Inflammatory macrophage (primary cell): ENCODE data around the gene IL1RL2.

ENCODE experiments used
- DNase-seq, 2 donors: peaks; one replicate each; pipeline ENCODE4 v3.0.0-alpha.2; 2020 to 2022

The IL1RL2 gene

DNA sequence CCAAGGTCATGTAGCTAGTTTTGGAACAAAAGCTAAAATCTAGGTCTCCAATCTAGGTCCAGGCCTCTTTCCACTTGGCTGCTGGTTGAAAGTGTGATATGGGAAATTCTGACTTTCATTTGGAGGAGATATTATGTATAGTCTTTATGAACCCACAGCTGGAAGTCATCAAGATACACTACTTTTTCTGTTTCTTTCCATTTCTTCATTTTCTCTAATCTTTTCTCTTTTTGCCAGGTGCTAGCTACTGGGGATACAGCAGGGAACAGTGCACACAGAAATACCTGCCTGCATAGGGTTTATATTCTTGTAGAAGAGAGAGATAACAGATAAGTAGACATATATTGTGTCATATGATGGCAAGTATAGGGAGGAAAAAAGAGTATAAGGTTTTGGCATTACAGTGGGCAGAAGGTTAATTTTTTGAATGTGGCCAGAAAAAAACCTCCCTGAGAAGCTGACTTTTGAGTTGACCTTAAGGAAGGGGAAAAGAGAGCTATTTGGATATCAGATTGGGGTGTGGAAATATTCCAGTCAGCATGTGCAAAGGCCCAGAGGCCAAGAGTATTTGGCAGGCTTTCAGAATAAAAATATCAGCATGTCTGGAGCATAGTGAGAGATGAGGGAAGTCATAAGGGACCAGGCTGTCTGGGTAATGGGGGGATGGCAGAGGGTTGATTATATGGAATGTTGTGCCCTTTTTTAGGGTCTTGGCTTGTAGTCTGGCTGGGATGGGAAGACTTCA, 28.6 kb upstream of the IL1RL2 start:
- DNase-seq: no peak

- DNase-seq: peak; percentile 48 to 72
These were observed 27.5 kb upstream of the IL1RL2 start for GRCh38 chr2:102159295-102159694.

- peak; percentile 15 to 19 for DNase-seq
These were observed 20.5 kb upstream of the IL1RL2 start for GRCh38 chr2:102166189-102166845.

GRCh38 chr2:102168026-102168771, 18.6 kb upstream of the IL1RL2 start:
- no peak for DNase-seq

DNA sequence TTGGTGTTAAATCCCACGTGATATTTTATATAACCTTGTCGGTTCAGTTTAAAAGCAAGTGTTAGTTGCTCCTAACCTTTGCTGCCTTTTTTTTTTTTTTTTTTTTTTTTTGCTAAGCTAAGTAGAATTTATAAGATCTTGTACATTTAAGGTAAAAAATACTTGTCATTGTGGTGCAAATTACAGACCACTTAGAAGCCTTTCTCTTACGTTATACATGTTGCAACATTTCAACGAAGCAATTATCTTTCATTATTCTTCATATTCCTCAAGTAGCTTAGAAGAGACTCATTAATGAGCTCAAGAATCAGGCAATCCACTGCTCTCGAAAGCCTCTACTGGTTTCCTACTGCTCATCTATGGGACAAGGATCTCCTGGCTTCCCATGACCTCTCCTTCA, 14.9 kb upstream of the IL1RL2 start:
- DNase-seq: no peak

DNA sequence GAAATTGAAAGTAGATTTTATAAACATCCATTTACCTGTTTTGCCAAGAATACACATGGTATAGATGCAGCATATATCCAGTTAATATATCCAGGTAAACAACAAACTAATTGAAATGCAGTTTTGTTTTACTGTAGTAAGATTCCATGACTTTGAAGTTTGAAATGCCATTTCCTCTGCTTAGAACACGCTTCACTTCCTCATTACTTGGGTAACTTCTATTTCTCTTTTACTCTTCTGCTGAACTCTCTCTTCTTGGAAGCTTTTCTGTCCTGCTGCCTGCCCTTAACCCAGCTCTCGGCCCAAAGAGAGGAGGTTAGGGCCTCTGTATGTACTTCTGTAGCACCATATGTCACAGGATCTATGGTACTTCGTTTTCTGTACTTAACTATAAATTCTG, 14.1 kb upstream of the IL1RL2 start:
- DNase-seq: peak; percentile 9 to 27

- DNase-seq: peak in 1 of 2 donors; percentile 31
These were observed 10.7 kb upstream of the IL1RL2 start for GRCh38 chr2:102176172-102176571.

DNA sequence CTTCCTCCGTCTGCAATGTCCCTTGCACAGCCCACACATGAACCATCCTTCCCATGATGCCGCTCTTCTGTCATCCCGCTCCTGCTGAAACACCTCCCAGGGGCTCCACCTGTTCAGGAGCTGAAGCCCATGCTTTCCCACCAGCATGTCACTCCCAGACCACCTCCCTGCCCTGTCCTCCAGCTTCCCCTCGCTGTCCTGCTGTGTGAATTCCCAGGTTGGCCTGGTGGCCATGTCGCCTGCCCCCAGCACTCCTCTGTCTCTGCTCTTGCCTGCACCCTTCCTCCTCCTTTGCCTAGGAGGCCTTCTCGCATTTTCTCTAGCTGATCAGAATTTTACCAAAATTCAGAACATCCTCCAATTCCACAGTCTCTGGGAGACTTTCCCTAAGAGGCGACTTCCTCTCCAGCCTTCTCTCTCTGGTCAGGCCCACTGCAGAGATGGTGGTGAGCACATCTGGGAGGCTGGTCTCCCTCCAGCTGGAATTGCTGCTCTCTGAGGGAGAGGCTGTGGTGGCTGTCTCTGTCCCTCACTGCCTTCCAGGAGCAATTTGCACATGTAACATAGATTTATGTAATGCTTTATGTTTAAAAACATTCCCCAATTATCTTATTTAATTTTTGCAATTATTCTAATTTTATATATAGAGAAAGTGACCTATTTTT, 8.9 kb upstream of the IL1RL2 start:
- no peak for DNase-seq

DNA sequence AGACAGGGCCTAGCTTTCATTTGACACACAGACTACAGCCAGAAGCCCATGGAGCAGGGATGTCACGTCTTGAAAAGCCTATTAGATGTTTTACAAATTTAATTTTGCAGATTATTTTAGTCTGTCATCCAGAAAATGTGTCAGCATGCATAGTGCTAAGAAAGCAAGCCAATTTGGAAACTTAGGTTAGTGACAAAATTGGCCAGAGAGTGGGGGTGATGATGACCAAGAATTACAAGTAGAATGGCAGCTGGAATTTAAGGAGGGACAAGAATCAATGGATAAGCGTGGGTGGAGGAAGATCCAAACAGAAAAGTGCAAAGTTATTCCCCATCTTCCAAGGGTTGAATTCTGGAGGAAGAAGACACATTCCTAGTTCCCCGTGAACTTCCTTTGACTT, 7.8 kb upstream of the IL1RL2 start:
- DNase-seq: no peak

DNA sequence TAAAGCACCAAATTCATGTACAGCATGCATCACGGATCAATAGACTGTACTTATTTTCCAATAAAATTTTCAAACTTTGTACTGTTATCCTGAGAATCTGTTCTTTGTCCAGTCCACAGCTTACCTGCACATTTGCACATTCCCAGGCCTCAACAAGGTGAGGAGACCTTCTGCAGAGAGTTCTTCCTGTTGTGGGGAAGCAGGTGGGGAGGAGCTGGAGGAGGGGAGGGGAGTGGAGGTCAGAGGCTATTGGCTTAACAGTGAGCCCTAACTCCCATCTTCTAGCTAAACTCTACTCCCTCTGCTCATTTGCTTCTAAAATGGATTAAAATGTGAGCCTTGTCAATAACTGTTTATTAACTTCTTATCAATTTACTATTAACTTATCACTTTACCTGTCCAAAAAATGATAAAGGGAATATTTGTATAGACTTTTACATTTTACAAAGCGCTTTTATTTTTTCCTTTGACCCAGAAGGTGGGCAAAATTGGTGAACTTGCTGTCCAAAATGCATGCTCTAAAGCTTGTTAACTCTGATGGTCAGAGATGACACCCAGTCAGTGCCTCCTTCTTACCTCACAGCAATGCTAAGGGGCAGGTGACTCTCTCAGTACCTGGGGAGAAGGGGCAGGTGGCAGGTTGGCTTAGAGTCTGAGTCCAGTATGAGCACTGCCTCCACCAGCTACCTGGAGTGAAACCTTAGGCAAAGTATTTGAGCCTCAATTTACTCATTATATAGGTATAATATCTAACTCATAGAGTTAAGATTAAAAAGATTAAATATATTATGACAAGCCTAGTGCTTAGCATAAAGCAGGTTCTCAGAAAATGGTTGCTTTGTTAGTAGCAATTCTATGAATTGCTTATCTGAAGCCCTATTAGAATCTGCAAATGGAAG, 6.8 kb upstream of the IL1RL2 start:
- no peak for DNase-seq

- DNase-seq: no peak
These were observed 6.2 kb upstream of the IL1RL2 start for GRCh38 chr2:102180687-102180999.

DNA sequence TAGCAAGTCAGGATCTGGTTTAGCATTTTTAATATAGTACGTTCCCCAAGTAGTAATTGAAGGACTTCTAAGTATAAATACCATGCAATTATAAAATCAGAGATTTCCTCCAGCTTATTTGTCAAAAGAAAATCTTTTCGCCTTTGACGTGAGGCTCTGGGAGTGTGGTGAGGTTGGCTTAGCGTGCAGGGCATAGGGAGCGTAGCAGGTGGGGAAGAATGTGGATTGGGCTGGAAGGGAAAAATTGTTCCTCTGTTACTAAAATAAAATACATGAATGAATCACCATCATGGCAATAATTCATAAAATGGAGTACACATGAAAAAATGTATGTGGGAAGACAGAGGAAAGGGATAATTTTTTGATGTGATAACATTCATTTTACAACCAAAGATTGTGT, 5.4 kb upstream of the IL1RL2 start:
- no peak for DNase-seq

- no peak for DNase-seq
These were observed 4.7 kb upstream of the IL1RL2 start for GRCh38 chr2:102181919-102182635.

GRCh38 chr2:102184018-102184417, 2.8 kb upstream of the IL1RL2 start:
- DNase-seq: no peak

- no peak for DNase-seq
These were observed 2.3 kb upstream of the IL1RL2 start for GRCh38 chr2:102184568-102184967.

GRCh38 chr2:102185347-102185746, 1.5 kb upstream of the IL1RL2 start:
- peak; percentile 15 to 22 for DNase-seq

- peak; percentile 66 to 75 for DNase-seq
These were observed 800 bp downstream of the IL1RL2 start for GRCh38 chr2:102187496-102188150.

DNA sequence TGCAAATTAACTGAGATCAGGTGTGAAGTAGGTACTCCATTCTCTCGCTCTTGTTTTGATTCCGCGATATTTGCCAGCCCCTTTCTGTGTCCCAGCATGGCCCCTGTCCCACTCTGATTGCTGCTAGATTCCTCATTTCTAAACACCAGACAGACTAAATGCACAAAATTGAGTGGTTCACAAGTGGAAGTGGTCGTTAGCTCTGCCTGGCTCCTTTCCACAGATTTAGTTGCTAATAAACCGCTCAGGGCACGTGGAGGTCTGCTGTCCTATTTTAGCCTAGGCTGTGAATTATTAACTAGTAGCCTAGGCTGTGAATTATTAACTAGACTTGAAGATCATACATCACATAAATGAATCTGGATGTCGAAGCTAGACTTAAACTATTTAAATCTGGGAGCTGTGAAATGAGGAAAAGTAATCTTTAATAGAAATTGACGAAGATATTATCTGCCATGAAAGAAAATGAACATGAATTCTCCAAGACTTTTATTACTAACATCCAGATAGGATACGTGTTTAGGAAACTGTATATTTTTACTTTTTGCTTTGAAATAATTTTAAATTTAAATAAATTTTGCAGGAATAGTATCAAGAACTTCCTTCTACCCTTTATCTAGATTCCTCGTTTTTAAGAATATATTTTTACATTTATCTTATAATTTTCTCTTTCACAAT, 3.7 kb downstream of the IL1RL2 start:
- DNase-seq: no peak

DNA sequence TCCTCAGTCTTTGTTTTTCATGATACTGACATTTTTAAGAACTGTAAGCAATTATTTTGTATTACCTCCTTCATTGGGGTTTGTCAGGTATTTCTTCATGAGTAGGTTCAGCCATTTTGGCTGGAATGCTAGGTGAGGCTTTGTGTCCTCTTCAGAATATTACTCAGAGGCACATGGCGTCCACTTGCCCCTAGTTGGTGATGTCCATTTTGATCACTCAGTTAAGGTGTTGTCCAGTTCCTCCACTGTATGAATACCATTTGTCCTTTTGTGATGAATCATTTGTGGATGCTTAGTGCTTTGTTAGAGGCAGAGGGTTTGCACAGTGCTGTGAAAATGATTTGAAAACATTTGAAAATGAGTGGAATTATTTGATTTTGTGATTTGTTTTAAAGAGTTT, 4.7 kb downstream of the IL1RL2 start:
- DNase-seq: no peak

DNA sequence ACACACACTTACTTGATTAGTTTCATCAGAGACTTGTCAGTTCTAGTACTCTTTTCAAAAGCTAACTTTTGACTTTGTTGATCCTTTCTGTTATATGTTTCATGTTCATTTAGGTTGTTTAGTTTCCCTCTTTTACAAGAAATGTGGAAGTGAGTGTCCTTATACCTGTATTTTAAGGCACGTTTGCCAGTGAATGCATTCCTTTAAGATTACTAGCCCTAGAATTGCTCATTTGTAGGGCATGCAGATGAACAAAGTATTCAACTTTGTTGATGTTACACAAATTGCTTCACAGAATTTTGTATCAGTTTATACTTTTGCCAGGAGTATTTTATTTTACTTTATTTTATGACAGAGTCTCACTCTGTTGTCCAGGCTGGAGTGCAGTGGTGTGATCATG, 6.3 kb downstream of the IL1RL2 start:
- no peak for DNase-seq
